GM18870 (cell line): ENCODE data around the gene KCNB1.
"Not testable (repeated sequence)": the region's sequence is repeated elsewhere in the genome, so short reads cannot be mapped to it uniquely, and the experiment has no call there.

Experiments
- ATAC-seq: cut with Tn5 transposase; IDR thresholded peaks from one replicate; pipeline ENCODE4 v1.9.1; 2021; ENCODE audit warnings: moderate library complexity; ENCODE audit not compliant: unreplicated experiment

Gene KCNB1

GRCh38 chr20:49330701-49331615 lies 151.5 kb downstream of the KCNB1 start:
- ATAC-seq, result no peak

GRCh38 chr20:49328790-49329189 lies 153.7 kb downstream of the KCNB1 start:
- no peak for ATAC-seq

GRCh38 chr20:49326026-49326425 lies 156.4 kb downstream of the KCNB1 start:
- no peak for ATAC-seq

- no peak for ATAC-seq
These were observed 158.2 kb downstream of the KCNB1 start for GRCh38 chr20:49324306-49324705.

GRCh38 chr20:49323622-49324238 lies 158.7 kb downstream of the KCNB1 start:
- no peak for ATAC-seq

GRCh38 chr20:49320460-49320859 lies 162.0 kb downstream of the KCNB1 start:
- ATAC-seq, result no peak

GRCh38 chr20:49319208-49319809 lies 163.2 kb downstream of the KCNB1 start:
- ATAC-seq, result no peak

- no peak for ATAC-seq
These were observed 163.8 kb downstream of the KCNB1 start for GRCh38 chr20:49318430-49319207.

GRCh38 chr20:49318091-49318429 lies 164.4 kb downstream of the KCNB1 start:
- ATAC-seq, result no peak

GRCh38 chr20:49316704-49317103 lies 165.8 kb downstream of the KCNB1 start:
- ATAC-seq, result no peak

GRCh38 chr20:49315580-49315979 lies 166.9 kb downstream of the KCNB1 start:
- no peak for ATAC-seq

GRCh38 chr20:49314052-49314451 lies 168.4 kb downstream of the KCNB1 start:
- ATAC-seq, result not testable (repeated sequence)
